HUES64 (cell line): ENCODE data around the gene RIMBP2.
"Not testable (repeated sequence)": the region's sequence is repeated elsewhere in the genome, so short reads cannot be mapped to it uniquely, and the experiment has no call there.

Experiments
- H3K27ac ChIP-seq: 2 replicates; pipeline ENCODE4 v1.7.0; 2013; ENCODE audit warnings: low read depth, low read length, inconsistent platforms
- H3K27me3 ChIP-seq: 2 replicates; pipeline ENCODE4 v1.6.1; 2013; ENCODE audit warnings: mild to moderate bottlenecking, low read length; ENCODE audit not compliant: insufficient read depth
- H3K36me3 ChIP-seq: 2 replicates; pipeline ENCODE4 v1.6.1; 2013; ENCODE audit warnings: mild to moderate bottlenecking, low read length; ENCODE audit not compliant: insufficient read depth
- H3K4me1 ChIP-seq: 2 replicates; pipeline ENCODE4 v1.6.1; 2013; ENCODE audit warnings: mild to moderate bottlenecking, low read length, moderate library complexity; ENCODE audit not compliant: insufficient read depth
- H3K4me3 ChIP-seq: 2 replicates; pipeline ENCODE4 v1.5.1; 2013; ENCODE audit warnings: mild to moderate bottlenecking, low read length, moderate library complexity
- H3K9ac ChIP-seq: 2 replicates; pipeline ENCODE4 v1.6.1; 2013; ENCODE audit warnings: mild to moderate bottlenecking, low read depth, low read length
- H3K9me3 ChIP-seq: 2 replicates; pipeline ENCODE4 v1.6.1; 2013; ENCODE audit warnings: low read depth, low read length; ENCODE audit not compliant: insufficient read depth
- WGBS: fragments of 150-250, 120-280 bp; methylation state at CpG from one replicate; pipeline ENCODE4 v1.1.7; 2013; ENCODE audit warnings: missing lambda C conversion rate; 5-methylcytosine and 5-hydroxymethylcytosine counted together

The RIMBP2 gene

GRCh38 chr12:130649101-130650045 is 66.7 kb downstream of the RIMBP2 start:
- H3K36me3 ChIP-seq = no peaks in the 10 kb centered on the region
- no peak overlapping the region for H3K4me3 ChIP-seq
- WGBS = 93% methylated on average over 37 of the region's 37 CpGs
- no peaks in the 10 kb centered on the region for H3K27me3 ChIP-seq
- H3K9me3 ChIP-seq = no peaks in the 10 kb centered on the region
- H3K27ac ChIP-seq = no peak overlapping the region
- H3K9ac ChIP-seq = no peak overlapping the region
- H3K4me1 ChIP-seq = no peaks in the 10 kb centered on the region; the same call in 1 of the 2 replicates

GRCh38 chr12:130647814-130648213 is 68.3 kb downstream of the RIMBP2 start:
- Histone ChIP-seq H3K9me3 (no peaks in the 10 kb centered on the region), H3K27me3 (no peaks in the 10 kb centered on the region), H3K9ac (no peak overlapping the region), H3K4me3 (no peak overlapping the region), H3K4me1 (no peaks in the 10 kb centered on the region; the same call in 1 of the 2 replicates), H3K27ac (no peak overlapping the region), H3K36me3 (no peaks in the 10 kb centered on the region)
- 93% methylated on average over 13 of the region's 13 CpGs for WGBS

GRCh38 chr12:130646716-130647370 is 69.3 kb downstream of the RIMBP2 start:
- no peak overlapping the region for H3K9ac ChIP-seq
- H3K27ac ChIP-seq = no peak overlapping the region
- 86% methylated on average over 16 of the region's 16 CpGs for WGBS
- no peaks in the 10 kb centered on the region for H3K27me3 ChIP-seq
- H3K36me3 ChIP-seq = no peaks in the 10 kb centered on the region
- no peak overlapping the region for H3K4me3 ChIP-seq
- H3K9me3 ChIP-seq = no peaks in the 10 kb centered on the region
- no peaks in the 10 kb centered on the region; the same call in 1 of the 2 replicates for H3K4me1 ChIP-seq

GRCh38 chr12:130646191-130646590 is 69.9 kb downstream of the RIMBP2 start:
- H3K27me3 ChIP-seq, H3K36me3 ChIP-seq: not testable (repeated sequence)
- WGBS = 84% methylated on average over 4 of the region's 4 CpGs

GRCh38 chr12:130645751-130646150 is 70.3 kb downstream of the RIMBP2 start:
- H3K27ac ChIP-seq = no peak overlapping the region
- no peaks in the 10 kb centered on the region for H3K9me3 ChIP-seq
- no peak overlapping the region for H3K9ac ChIP-seq
- no peaks in the 10 kb centered on the region for H3K36me3 ChIP-seq
- H3K4me3 ChIP-seq = no peak overlapping the region
- H3K27me3 ChIP-seq = no peaks in the 10 kb centered on the region
- H3K4me1 ChIP-seq = no peaks in the 10 kb centered on the region; the same call in 1 of the 2 replicates
- 85% methylated on average over 2 of the region's 2 CpGs for WGBS

More at GRCh38 chr12:130646191-130646590, 69.9 kb downstream of the RIMBP2 start:
- not testable (repeated sequence) for H3K4me1 ChIP-seq, H3K4me3 ChIP-seq, H3K9me3 ChIP-seq, H3K27ac ChIP-seq, H3K9ac ChIP-seq

- no peak overlapping the region for H3K27ac ChIP-seq
- no peaks in the 10 kb centered on the region for H3K36me3 ChIP-seq
- no peaks in the 10 kb centered on the region for H3K27me3 ChIP-seq
- no peak overlapping the region for H3K9ac ChIP-seq
- 94% methylated on average over 13 of the region's 13 CpGs for WGBS
- H3K9me3 ChIP-seq = no peaks in the 10 kb centered on the region
- H3K4me1 ChIP-seq = no peaks in the 10 kb centered on the region
- H3K4me3 ChIP-seq = no peak overlapping the region
These were observed 71.5 kb downstream of the RIMBP2 start for GRCh38 chr12:130644566-130644965.

- H3K9ac ChIP-seq = no peak overlapping the region
- H3K27me3 ChIP-seq = no peaks in the 10 kb centered on the region
- H3K4me1 ChIP-seq = no peaks in the 10 kb centered on the region
- no peaks in the 10 kb centered on the region for H3K9me3 ChIP-seq
- no peaks in the 10 kb centered on the region for H3K36me3 ChIP-seq
- no peak overlapping the region for H3K4me3 ChIP-seq
- 95% methylated on average over 12 of the region's 12 CpGs for WGBS
- H3K27ac ChIP-seq = no peak overlapping the region
These were observed 72.0 kb downstream of the RIMBP2 start for GRCh38 chr12:130644146-130644545.

- Histone ChIP-seq H3K4me1 (no peaks in the 10 kb centered on the region), H3K9me3 (no peaks in the 10 kb centered on the region), H3K4me3 (no peak overlapping the region), H3K27me3 (no peaks in the 10 kb centered on the region), H3K9ac (no peak overlapping the region), H3K27ac (no peak overlapping the region), H3K36me3 (no peaks in the 10 kb centered on the region)
- WGBS = 93% methylated on average over 15 of the region's 15 CpGs
These were observed 73.2 kb downstream of the RIMBP2 start for GRCh38 chr12:130642856-130643255.

GRCh38 chr12:130641533-130642184 is 74.4 kb downstream of the RIMBP2 start:
- H3K36me3 ChIP-seq = no peaks in the 10 kb centered on the region
- H3K4me1 ChIP-seq = no peaks in the 10 kb centered on the region
- H3K4me3 ChIP-seq = no peak overlapping the region
- WGBS = 93% methylated on average over 14 of the region's 14 CpGs
- H3K9ac ChIP-seq = no peak overlapping the region
- H3K27me3 ChIP-seq = no peaks in the 10 kb centered on the region
- H3K9me3 ChIP-seq = no peaks in the 10 kb centered on the region
- no peak overlapping the region for H3K27ac ChIP-seq

- H3K27me3 ChIP-seq = no peaks in the 10 kb centered on the region
- no peaks in the 10 kb centered on the region for H3K9me3 ChIP-seq
- no peaks in the 10 kb centered on the region for H3K36me3 ChIP-seq
- 89% methylated on average over 11 of the region's 11 CpGs for WGBS
- no peak overlapping the region for H3K27ac ChIP-seq
- H3K4me1 ChIP-seq = no peaks in the 10 kb centered on the region
- H3K4me3 ChIP-seq = no peak overlapping the region
- H3K9ac ChIP-seq = no peak overlapping the region
These were observed 75.2 kb downstream of the RIMBP2 start for GRCh38 chr12:130640901-130641300.

GRCh38 chr12:130640496-130640895 is 75.6 kb downstream of the RIMBP2 start:
- no peak overlapping the region for H3K4me3 ChIP-seq
- no peaks in the 10 kb centered on the region for H3K27me3 ChIP-seq

More at GRCh38 chr12:130640496-130640895, 75.6 kb downstream of the RIMBP2 start:
- Histone ChIP-seq H3K9ac (no peak overlapping the region), H3K36me3 (no peaks in the 10 kb centered on the region), H3K27ac (no peak overlapping the region), H3K9me3 (no peaks in the 10 kb centered on the region), H3K4me1 (no peaks in the 10 kb centered on the region)
- WGBS = 91% methylated on average over 11 of the region's 11 CpGs
